ENCODE results near the gene HLCS.

GRCh38 chr21:36709030-36709867 is 257.2 kb downstream of the HLCS start:
- TF ChIP-seq CTCF (conservative IDR thresholded peaks at IDR 0.05 in 1 of 2, IDR thresholded peaks at IDR 0.05 in 1 of 2; ENCODE audit: low read depth in 1 of 2, low read length in 2 of 2), result no peak
- TF ChIP-seq EZH2 (IDR thresholded peaks at IDR 0.05; ENCODE audit: low read length, missing control alignments), result peak; percentile 87
